H1 (cell line): ENCODE data around the gene CTDSP1. TPM values are rescaled to one million over a fixed set of nuclear protein-coding genes. Genes with fewer than 3 reads are reported as not detected.
A peak's percentile ranks its signal among the peaks of the same experiment; 100 is the strongest.

Source experiments
- CTCF ChIA-PET: fragments of 300-600 bp; sonication (Branson Sonifier 250); formaldehyde crosslinking; loops from one replicate; lab custom pipeline; 2021; ENCODE audit not compliant: partially characterized antibody; lab: Charles Lee
- POLR2A ChIA-PET: fragments of 300-600 bp; sonication (Branson Sonifier 250); formaldehyde crosslinking; loops from one replicate; lab custom pipeline; 2021; ENCODE audit warnings: inconsistent platforms; ENCODE audit not compliant: partially characterized antibody; lab: Charles Lee
- DNase-seq, 2 experiments: peaks; one replicate each; pipeline versions ENCODE4 v3.0.0 to v3.0.0-alpha.2; 2010 to 2022; ENCODE audit warnings: low spot score in 2 of 2, low read depth in 1 of 2, mixed read lengths in 1 of 2
- FAIRE-seq: peaks from 2 replicates; lab custom pipeline; 2011; peaks lifted over from hg19 to GRCh38; lab: Jason Lieb, UNC
- H2AFZ ChIP-seq: 2 replicates; pipeline ENCODE4 v1.8.1; 2012; ENCODE audit warnings: low read length, inconsistent platforms
- H2AK5ac ChIP-seq: 2 replicates; pipeline ENCODE4 v1.6.1; 2013; ENCODE audit warnings: low read depth, low read length
- H2BK120ac ChIP-seq: replicated peaks from 2 replicates; pipeline ENCODE3; 2013; ENCODE audit warnings: low read depth, low read length, inconsistent platforms
- H2BK12ac ChIP-seq: 2 replicates; pipeline ENCODE4 v1.6.1; 2013; ENCODE audit warnings: low read depth, low read length
- H2BK15ac ChIP-seq: 2 replicates; pipeline ENCODE4 v1.6.1; 2013; ENCODE audit warnings: low read length
- H2BK20ac ChIP-seq: 2 replicates; pipeline ENCODE4 v1.6.1; 2013; ENCODE audit warnings: low read length
- H2BK5ac ChIP-seq: 2 replicates; pipeline ENCODE4 v1.6.1; 2013; ENCODE audit warnings: low read depth, low read length
- H3K14ac ChIP-seq: 2 replicates; pipeline ENCODE4 v1.6.1; 2013; ENCODE audit warnings: inconsistent platforms; ENCODE audit not compliant: insufficient read length
- H3K18ac ChIP-seq: 2 replicates; pipeline ENCODE4 v1.6.1; 2013; ENCODE audit warnings: low read length; ENCODE audit errors: extremely low read depth
- H3K23ac ChIP-seq: 2 replicates; pipeline ENCODE4 v1.6.1; 2013; ENCODE audit warnings: inconsistent platforms; ENCODE audit not compliant: insufficient read length
- H3K23me2 ChIP-seq: 2 replicates; pipeline ENCODE4 v1.6.1; 2013; ENCODE audit warnings: low read depth, low read length
- H3K27ac ChIP-seq: 2 replicates; pipeline ENCODE4 v1.6.1; 2011; ENCODE audit warnings: low read depth, low read length, inconsistent platforms
- H3K27me3 ChIP-seq, 4 experiments: replicated peaks in 1 of 4; 1 replicate in 1 of 4; 2 replicates in 3 of 4; pipeline versions ENCODE4 v1.6.1 to v1.8.1; 2011 to 2013; ENCODE audit warnings: low read length in 3 of 4, mild to moderate bottlenecking in 3 of 4, inconsistent platforms in 2 of 4, mixed read lengths in 2 of 4, moderate library complexity in 1 of 4; ENCODE audit not compliant: control insufficient read depth in 3 of 4, insufficient read depth in 3 of 4; ENCODE audit errors: extremely low read depth in 1 of 4
- H3K36me3 ChIP-seq, 4 experiments: 2 replicates each; pipeline versions ENCODE4 v1.6.1 to v1.8.1; 2011 to 2013; ENCODE audit warnings: mild to moderate bottlenecking in 4 of 4, low read length in 3 of 4, moderate library complexity in 2 of 4, control low read depth in 1 of 4, inconsistent platforms in 1 of 4; ENCODE audit not compliant: insufficient read depth in 4 of 4, control insufficient read depth in 2 of 4
- H3K4ac ChIP-seq: replicated peaks from 2 replicates; pipeline ENCODE3; 2013; ENCODE audit warnings: low read length, low read depth, mixed read lengths, inconsistent platforms; ENCODE audit not compliant: insufficient read length
- H3K4me1 ChIP-seq, 4 experiments: replicated peaks in 1 of 4; 1 replicate in 1 of 4; 2 replicates in 3 of 4; pipeline versions ENCODE4 v1.6.1 to v1.8.1; 2011 to 2013; ENCODE audit warnings: low read length in 3 of 4, inconsistent platforms in 2 of 4, mixed read lengths in 1 of 4; ENCODE audit not compliant: insufficient read depth in 4 of 4, control insufficient read depth in 3 of 4
- H3K4me2 ChIP-seq, 2 experiments: 2 replicates each; pipeline versions ENCODE4 v1.6.1 to v1.8.1; 2011 to 2013; ENCODE audit warnings: low read depth in 2 of 2, low read length in 2 of 2, control low read depth in 1 of 2, inconsistent platforms in 1 of 2, mild to moderate bottlenecking in 1 of 2; ENCODE audit not compliant: insufficient read depth in 1 of 2
- H3K4me3 ChIP-seq, 4 experiments: fragments of 200-600, 300-600 bp in 1 of 4; sonication (generic), shearing (Covaris generic), sonication (Bioruptor Twin) in 1 of 4; 2 replicates each; pipeline versions ENCODE4 v1.5.1 to v1.8.1; 2011 to 2016; ENCODE audit warnings: low read length in 4 of 4, low read depth in 3 of 4, control low read depth in 2 of 4, inconsistent platforms in 2 of 4, mild to moderate bottlenecking in 2 of 4, mixed read lengths in 1 of 4, moderate library complexity in 1 of 4; ENCODE audit not compliant: insufficient read depth in 2 of 4; ENCODE audit errors: extremely low read depth in 1 of 4
- H3K56ac ChIP-seq: replicated peaks from 2 replicates; pipeline ENCODE3; 2013; ENCODE audit warnings: low read depth, mild to moderate bottlenecking, mixed read lengths, low read length, inconsistent platforms; ENCODE audit not compliant: insufficient read length
- H3K79me1 ChIP-seq: 2 replicates; pipeline ENCODE4 v1.6.1; 2013; ENCODE audit warnings: low read depth, low read length, control low read depth
- H3K79me2 ChIP-seq, 2 experiments: 2 replicates each; pipeline versions ENCODE4 v1.6.1 to v1.8.1; 2012 to 2013; ENCODE audit warnings: low read length in 2 of 2, mild to moderate bottlenecking in 2 of 2, inconsistent platforms in 1 of 2; ENCODE audit not compliant: insufficient read depth in 2 of 2, control insufficient read depth in 1 of 2
- H3K9ac ChIP-seq, 4 experiments: replicated peaks in 1 of 4; 1 replicate in 1 of 4; 2 replicates in 3 of 4; pipeline versions ENCODE4 v1.6.1 to v1.8.1; 2011 to 2013; ENCODE audit warnings: low read depth in 3 of 4, low read length in 3 of 4, control low read depth in 2 of 4, mild to moderate bottlenecking in 2 of 4, moderate library complexity in 2 of 4, inconsistent platforms in 1 of 4; ENCODE audit errors: extremely low read depth in 1 of 4
- H3K9me3 ChIP-seq, 2 experiments: 2 replicates each; pipeline versions ENCODE4 v1.6.1 to v1.8.1; 2012 to 2013; ENCODE audit warnings: mild to moderate bottlenecking in 2 of 2, moderate library complexity in 2 of 2, control low read depth in 1 of 2, inconsistent platforms in 1 of 2, low read depth in 1 of 2, low read length in 1 of 2, mixed read lengths in 1 of 2; ENCODE audit not compliant: insufficient read depth in 2 of 2
- H4K20me1 ChIP-seq, 2 experiments: replicated peaks in 1 of 2; 2 replicates each; pipeline versions ENCODE3 to v1.8.1; 2011 to 2013; ENCODE audit warnings: inconsistent platforms in 2 of 2, low read length in 2 of 2, mild to moderate bottlenecking in 1 of 2; ENCODE audit not compliant: insufficient read depth in 2 of 2, control insufficient read depth in 1 of 2
- H4K5ac ChIP-seq: 2 replicates; pipeline ENCODE4 v1.6.1; 2013; ENCODE audit warnings: low read length, low read depth, mixed read lengths, inconsistent platforms; ENCODE audit not compliant: insufficient read length
- H4K8ac ChIP-seq: 2 replicates; pipeline ENCODE4 v1.8.0; 2013; ENCODE audit warnings: mild to moderate bottlenecking, moderate library complexity, low read length, inconsistent platforms; ENCODE audit not compliant: insufficient read depth; ENCODE audit errors: extremely low read depth
- H4K91ac ChIP-seq: replicated peaks from 2 replicates; pipeline ENCODE3; 2013; ENCODE audit warnings: low read length, mixed read lengths, inconsistent platforms; ENCODE audit not compliant: insufficient read length
- CTBP2 ChIP-seq: IDR thresholded peaks from 2 replicates; pipeline ENCODE4 v1.7.0; 2011; ENCODE audit warnings: borderline replicate concordance, mild to moderate bottlenecking, moderate library complexity, mixed read lengths, low read length; ENCODE audit not compliant: insufficient read depth, insufficient read length
- E2F6 ChIP-seq: IDR thresholded peaks from 2 replicates; pipeline ENCODE4 v1.6.1; 2012; ENCODE audit warnings: inconsistent platforms
- EP300 ChIP-seq, 2 experiments: IDR thresholded peaks; 1 replicate in 1 of 2; 2 replicates in 1 of 2; pipeline ENCODE4 v1.6.1; 2011 to 2012; ENCODE audit warnings: low read depth in 2 of 2, low read length in 2 of 2, mild to moderate bottlenecking in 2 of 2, borderline replicate concordance in 1 of 2, inconsistent platforms in 1 of 2, moderate library complexity in 1 of 2
- JUN ChIP-seq: IDR thresholded peaks from 2 replicates; pipeline ENCODE4 v1.6.1; 2011; ENCODE audit warnings: low read depth, mild to moderate bottlenecking, improper control_type of control experiment, low read length
- JUND ChIP-seq: IDR thresholded peaks from 2 replicates; pipeline ENCODE4 v1.6.1; 2011; ENCODE audit warnings: mild to moderate bottlenecking, improper control_type of control experiment, low read length
- MAX ChIP-seq: IDR thresholded peaks from 2 replicates; pipeline ENCODE4 v1.6.1; 2012; ENCODE audit warnings: inconsistent platforms
- SP4 ChIP-seq: IDR thresholded peaks from 2 replicates; pipeline ENCODE4 v1.6.1; 2012; ENCODE audit warnings: low read length, inconsistent platforms
- TAF7 ChIP-seq: optimal IDR thresholded peaks from 2 replicates; pipeline ENCODE3; 2011; ENCODE audit warnings: low read depth, mild to moderate bottlenecking, inconsistent platforms, low read length, moderate library complexity, borderline replicate concordance
- USF2 ChIP-seq: IDR thresholded peaks from 2 replicates; pipeline ENCODE4 v1.6.1; 2011; ENCODE audit warnings: low read length, improper control_type of control experiment
- WGBS, 2 experiments: shearing (Covaris generic) in 1 of 2; methylation state at CpG; one replicate each; pipeline versions ENCODE4 v1.1.6 to v1.1.7; 2013 to 2015; ENCODE audit warnings: low lambda C conversion rate in 2 of 2, mixed read lengths in 2 of 2, inconsistent platforms in 1 of 2, low coverage in 1 of 2, missing lambda C conversion rate in 1 of 2; ENCODE audit not compliant: insufficient replicate concordance in 2 of 2, insufficient coverage in 1 of 2, insufficient read length in 1 of 2; ENCODE audit errors: extremely low coverage in 1 of 2, missing lambda C conversion rate in 1 of 2; 5-methylcytosine and 5-hydroxymethylcytosine counted together
- polyA plus RNA-seq, 7 experiments: library from polyadenylated mRNA; depleted of rRNA in 3 of 7; stranded (reverse) in 5 of 7; unstranded in 2 of 7; fragments of >200 nt in 5 of 7; fragments of 200-250 nt in 2 of 7; gene quantifications; 1 replicate in 5 of 7; 2 replicates in 1 of 7; 4 replicates in 1 of 7; pipeline versions ENCODE4 v1.2.1 to v1.2.3, GENCODE V29; 2011 to 2013; ENCODE audit warnings: missing spikeins in 2 of 7, mixed read lengths in 2 of 7
- total RNA-seq: library from RNA; stranded (reverse); fragmentation: NEBNext Ultra II Directional; extraction: Animal tissue kit (Norgen Biotek cat#: 25700); gene quantifications from 2 replicates; pipeline ENCODE4 v1.2.1, GENCODE V29; 2021

The CTDSP1 gene
- total and polyA plus RNA-seq, 2 of the 8 experiments (the other 6 are each of a cell fraction or from before 2014, with no cell fraction given) = 20.3 to 35.2 TPM

DNA sequence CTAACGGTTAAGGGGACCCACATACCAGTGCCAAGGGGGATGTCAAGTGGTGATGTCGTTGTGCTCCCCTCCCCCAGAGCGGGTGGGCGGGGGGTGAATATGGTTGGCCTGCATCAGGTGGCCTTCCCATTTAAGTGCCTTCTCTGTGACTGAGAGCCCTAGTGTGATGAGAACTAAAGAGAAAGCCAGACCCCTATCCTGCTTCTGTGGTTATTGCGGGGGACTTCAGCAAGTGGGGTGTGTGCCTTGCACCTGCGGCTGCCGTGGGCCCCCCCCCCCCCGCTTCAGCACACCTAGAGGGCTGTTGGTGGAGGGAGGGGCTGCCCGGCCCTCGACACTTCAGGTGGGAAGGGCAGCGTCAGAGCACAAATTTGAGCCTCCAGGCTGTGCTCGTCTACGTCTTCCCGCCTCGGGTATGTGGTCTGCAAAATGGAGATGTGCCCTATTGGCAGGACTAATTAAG lies 6.1 kb downstream of the CTDSP1 start:
- DNase-seq = no peak
- peaks cover 3% of the 10 kb centered on the region for H3K23me2 ChIP-seq
- WGBS, 2 experiments = 1% methylated on average over 11 of the region's 15 CpGs; no CpG with 5 or more reads in 1 of the 2 experiments
- H2BK120ac ChIP-seq = no peak overlapping the region
- no peaks in the 10 kb centered on the region for H3K79me2 ChIP-seq
- no peak overlapping the region for H2AK5ac ChIP-seq
- no peak overlapping the region for H2BK15ac ChIP-seq
- H3K27me3 ChIP-seq = no peaks in the 10 kb centered on the region
- peak overlapping the region; percentile 82; the same call in 1 of the 2 replicates for H3K27ac ChIP-seq
- peak overlapping the region; percentile 97 for H4K5ac ChIP-seq
- H3K4me3 ChIP-seq = peak overlapping the region; percentile 45 to 75 (median 62)
- ChIA-PET POLR2A (interaction anchor here (0.7 to 5.5 kb wide), 9 partner anchors 10 to 135 kb away, joined by 3 to 35 read pairs (median 4); partner anchors contain the start of genes AAMP, PNKD and VIL1), CTCF (interaction anchor here (0.6 to 3.6 kb wide), 15 partner anchors 9 to 242 kb away, joined by 3 to 13 read pairs (median 3); no protein-coding TSS in a partner anchor)
- H3K9ac ChIP-seq = peak overlapping the region in 2 of 4 experiments; percentile 31 to 49; a peak in 3 of 7 replicates
- peak overlapping the region; percentile 93; the same call in 1 of the 2 replicates for H2BK5ac ChIP-seq
- 0 out of 2 replicates have a peak overlapping the region, but pooled peaks have one; percentile 61 for H2BK20ac ChIP-seq
- peak overlapping the region; percentile 91; the same call in 1 of the 2 replicates for H2AFZ ChIP-seq
- peaks cover 0 to 11% (median 4%) of the 10 kb centered on the region in 4 experiments; a peak in 2 of 8 replicates for H3K36me3 ChIP-seq
- H3K79me1 ChIP-seq = no peaks in the 10 kb centered on the region
- peak overlapping the region; percentile 82 for H3K56ac ChIP-seq
- peak overlapping the region; percentile 83 for H4K91ac ChIP-seq
- H2BK12ac ChIP-seq = no peak overlapping the region
- peaks cover 12 to 28% (median 24%) of the 10 kb centered on the region in 4 experiments for H3K4me1 ChIP-seq
- H4K8ac ChIP-seq = peak overlapping the region; percentile 47; the same call in 1 of the 2 replicates
- peaks cover 0 to 2% of the 10 kb centered on the region in 2 experiments for H4K20me1 ChIP-seq
- peak overlapping the region; percentile 88 to 98 for H3K4me2 ChIP-seq
- H3K9me3 ChIP-seq = no peaks in the 10 kb centered on the region
- peak overlapping the region; percentile 100 for H3K18ac ChIP-seq
- H3K4ac ChIP-seq = peak overlapping the region; percentile 76
- H3K14ac ChIP-seq = no peak overlapping the region
- FAIRE-seq = no peak
- no peak overlapping the region for H3K23ac ChIP-seq
- TF ChIP-seq JUND (no peak), CTBP2 (no peak), EP300 (IDR thresholded peaks at IDR 0.05; ENCODE audit: borderline replicate concordance in 1 of 2, low read depth in 2 of 2, low read length in 2 of 2) (no peak), JUN (no peak), MAX (0 out of 2 replicates have a peak, but pooled peaks have one; percentile 20), E2F6 (no peak), SP4 (no peak), USF2 (no peak), TAF7 (no peak)
